Nucleus accumbens (tissue), 56 donors: ENCODE measurements around the gene LCA5.
"Not testable (repeated sequence)": the region's sequence is repeated elsewhere in the genome, so short reads cannot be mapped to it uniquely, and the experiment has no call there.

Experiments used
- DNase-seq, 56 donors: peaks; one replicate each; lab custom pipeline; 2025; lab: John Stamatoyannopoulos, UW

The LCA5 gene

DNA sequence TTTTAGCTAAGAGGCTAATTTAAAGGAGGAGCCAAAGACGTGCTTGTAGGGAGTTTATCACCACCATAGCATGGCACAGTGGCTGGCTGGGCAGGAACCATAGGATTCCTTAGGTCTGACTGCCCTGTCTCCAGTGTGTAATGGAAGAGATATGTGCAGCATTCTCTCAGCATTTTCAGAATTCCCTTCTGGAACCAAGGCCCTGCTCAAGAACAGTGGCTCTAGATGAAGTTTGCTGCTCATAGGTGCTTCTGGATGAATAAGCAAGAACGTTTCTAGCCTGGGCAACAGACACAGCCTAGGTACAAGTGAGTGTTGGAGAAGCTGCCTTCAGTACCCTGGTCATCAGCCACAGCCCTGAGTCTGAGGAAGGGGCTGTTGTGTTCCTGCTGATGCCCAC, 69.1 kb downstream of the LCA5 start:
- DNase-seq = no peak

GRCh38 chr6:79467716-79468115, 69.5 kb downstream of the LCA5 start:
- DNase-seq = no peak

DNA sequence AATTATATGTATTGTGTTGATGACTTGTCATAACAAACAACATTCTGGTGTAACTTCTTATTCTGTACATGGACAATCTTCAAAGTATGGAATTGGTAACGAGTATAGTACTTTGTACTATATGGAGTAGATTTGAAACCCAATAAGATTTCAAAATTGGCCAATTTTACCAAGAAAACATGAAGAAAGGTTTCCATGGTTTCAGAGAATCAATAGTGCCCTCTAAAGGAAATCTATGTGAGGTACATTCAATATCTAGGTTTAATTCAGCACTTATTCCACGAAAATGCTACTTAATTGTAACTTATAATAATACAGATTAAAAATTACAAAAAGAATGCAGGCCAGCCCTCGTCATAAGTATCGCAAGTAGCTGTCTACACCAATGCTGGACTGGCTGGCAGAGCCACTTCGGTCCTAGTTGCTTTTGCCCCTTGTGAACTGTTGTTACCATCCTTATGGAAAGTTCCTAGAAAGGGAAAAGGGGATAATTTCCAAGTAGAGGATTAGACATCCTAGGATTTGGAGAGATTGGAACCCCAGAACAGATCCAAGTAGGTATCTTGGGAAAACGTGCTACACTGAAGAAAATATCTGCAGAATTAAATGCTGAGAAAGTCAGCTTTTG, 70.9 kb downstream of the LCA5 start:
- no peak for DNase-seq

- DNase-seq = no peak
Observed at GRCh38 chr6:79465381-79465780, 71.8 kb downstream of the LCA5 start.

- DNase-seq = no peak
Observed at GRCh38 chr6:79463621-79464050, 73.6 kb downstream of the LCA5 start.

DNA sequence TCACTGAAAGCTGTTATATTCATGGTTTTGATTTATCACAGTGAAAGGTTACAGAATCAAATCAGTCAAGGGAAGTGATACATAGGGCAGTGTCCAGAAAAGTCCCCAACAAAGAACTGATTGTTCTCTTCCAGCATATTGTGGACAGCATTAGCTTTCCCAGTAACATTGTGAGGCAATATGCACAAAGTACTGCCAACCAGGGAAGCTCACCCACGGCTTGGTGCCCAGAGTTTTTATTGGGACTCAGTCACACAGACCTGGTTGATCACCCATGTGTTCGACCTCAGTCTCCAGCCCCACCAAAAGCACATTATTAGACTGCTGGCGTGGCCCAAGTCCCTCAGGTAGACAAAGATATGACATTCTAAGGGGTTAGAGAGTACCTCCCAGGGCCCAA, 76.0 kb downstream of the LCA5 start:
- DNase-seq = peak in 10 of 56 donors; percentile 2 to 25 (median 6)

GRCh38 chr6:79455446-79455845, 81.8 kb downstream of the LCA5 start:
- DNase-seq = no peak

GRCh38 chr6:79453558-79454042, 83.6 kb downstream of the LCA5 start:
- DNase-seq = no peak

- no peak for DNase-seq
Observed at GRCh38 chr6:79450984-79451383, 86.2 kb downstream of the LCA5 start.

GRCh38 chr6:79446006-79446405, 91.2 kb downstream of the LCA5 start:
- no peak for DNase-seq

DNA sequence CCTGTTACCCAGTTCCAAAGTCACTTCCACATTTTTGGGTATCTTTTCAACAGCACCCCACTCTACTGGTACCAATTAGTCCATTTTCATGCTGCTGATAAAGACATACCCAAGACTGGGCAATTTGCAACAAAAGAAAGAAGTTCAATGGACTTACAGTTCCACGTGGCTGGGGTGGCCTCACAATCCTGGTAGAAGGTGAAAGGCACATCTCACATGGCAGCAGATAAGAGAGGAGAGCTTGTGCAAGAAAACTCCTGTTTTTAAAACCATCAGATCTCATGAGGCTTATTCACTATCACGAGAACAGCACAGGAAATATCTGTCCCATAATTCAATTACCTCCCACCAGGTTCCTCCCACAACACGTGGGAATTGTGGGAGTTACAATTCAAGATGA, 93.4 kb downstream of the LCA5 start:
- DNase-seq = not testable (repeated sequence)

DNA sequence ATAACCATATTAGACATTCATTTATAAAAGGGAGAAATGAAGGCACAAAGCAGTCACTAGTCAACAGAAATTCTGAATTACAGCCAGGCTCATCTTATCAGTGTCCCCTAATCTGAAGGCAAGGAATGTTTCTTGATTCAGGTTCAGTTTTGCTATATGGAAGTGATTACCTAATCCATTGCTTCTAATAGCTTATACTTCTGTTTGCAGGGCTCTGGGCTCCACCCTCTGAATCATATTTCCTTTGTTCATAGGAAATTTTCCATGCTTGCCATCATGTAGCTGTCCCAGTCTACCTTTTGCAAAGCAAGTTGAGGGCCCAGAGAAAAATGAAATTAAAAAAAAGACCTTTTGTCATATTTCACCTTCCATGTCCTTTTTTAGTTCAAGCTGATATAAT, 96.0 kb downstream of the LCA5 start:
- DNase-seq = no peak

DNA sequence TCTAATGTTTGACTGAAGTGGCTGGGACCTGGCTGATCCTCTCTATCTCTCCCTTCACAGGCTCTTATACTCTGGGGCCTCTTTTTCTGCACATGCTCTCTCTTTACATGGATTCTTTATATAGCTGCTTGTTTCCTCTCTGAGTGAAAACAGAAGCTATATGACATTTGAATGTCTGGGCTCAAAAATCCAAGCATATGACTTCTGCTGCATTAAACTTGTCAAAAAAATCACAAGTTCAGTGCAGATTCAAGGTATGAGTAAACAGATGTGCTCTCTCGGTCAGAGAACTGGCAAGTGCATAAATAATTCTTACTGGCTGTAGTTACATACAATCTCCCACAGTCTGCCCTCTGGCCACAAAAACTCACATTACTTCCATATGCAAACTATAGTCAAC, 96.6 kb downstream of the LCA5 start:
- DNase-seq = no peak

DNA sequence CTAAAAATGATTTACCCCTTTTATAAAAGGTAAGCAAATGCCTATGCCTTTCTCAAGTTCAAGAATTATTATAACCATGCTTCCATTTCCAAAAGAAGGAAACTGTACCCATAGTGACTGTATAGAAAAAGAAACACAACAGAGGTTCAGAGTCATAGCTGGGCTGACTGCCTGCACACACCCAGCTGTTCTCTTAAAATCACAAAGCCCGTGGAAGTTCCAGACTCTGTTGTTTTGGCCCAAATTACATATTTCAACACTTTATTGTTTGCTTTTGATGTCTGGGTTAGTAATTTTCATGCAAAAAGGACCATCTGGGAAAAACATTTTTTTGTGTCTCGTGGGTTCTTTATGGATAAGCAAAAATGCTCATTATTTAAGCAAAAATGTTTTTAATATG, 99.2 kb downstream of the LCA5 start:
- no peak for DNase-seq

GRCh38 chr6:79436241-79436640, 101.0 kb downstream of the LCA5 start:
- no peak for DNase-seq

- DNase-seq = no peak
Observed at GRCh38 chr6:79435746-79436145, 101.5 kb downstream of the LCA5 start.
